A673 (cell line): ENCODE measurements around the gene BANF1.

Source experiments
- EZH2 ChIP-seq: fragments of 200-600 bp; sonication (generic); IDR thresholded peaks from 2 replicates; pipeline ENCODE4 v1.6.1; 2017; ENCODE audit warnings: borderline replicate concordance, low read depth, mild to moderate bottlenecking, mixed read lengths, antibody characterized with exemption, low read length; ENCODE audit not compliant: poor library complexity, severe bottlenecking
- TF ChIP-seq, protein P1 (sequence below): fragments of 300-800, 200-600 bp; sonication (generic); conservative IDR thresholded peaks from 2 replicates; pipeline ENCODE4 v1.5.1; 2017; ENCODE audit warnings: low read depth, mild to moderate bottlenecking, antibody characterized with exemption, low read length, moderate library complexity, mixed read lengths

DNA sequence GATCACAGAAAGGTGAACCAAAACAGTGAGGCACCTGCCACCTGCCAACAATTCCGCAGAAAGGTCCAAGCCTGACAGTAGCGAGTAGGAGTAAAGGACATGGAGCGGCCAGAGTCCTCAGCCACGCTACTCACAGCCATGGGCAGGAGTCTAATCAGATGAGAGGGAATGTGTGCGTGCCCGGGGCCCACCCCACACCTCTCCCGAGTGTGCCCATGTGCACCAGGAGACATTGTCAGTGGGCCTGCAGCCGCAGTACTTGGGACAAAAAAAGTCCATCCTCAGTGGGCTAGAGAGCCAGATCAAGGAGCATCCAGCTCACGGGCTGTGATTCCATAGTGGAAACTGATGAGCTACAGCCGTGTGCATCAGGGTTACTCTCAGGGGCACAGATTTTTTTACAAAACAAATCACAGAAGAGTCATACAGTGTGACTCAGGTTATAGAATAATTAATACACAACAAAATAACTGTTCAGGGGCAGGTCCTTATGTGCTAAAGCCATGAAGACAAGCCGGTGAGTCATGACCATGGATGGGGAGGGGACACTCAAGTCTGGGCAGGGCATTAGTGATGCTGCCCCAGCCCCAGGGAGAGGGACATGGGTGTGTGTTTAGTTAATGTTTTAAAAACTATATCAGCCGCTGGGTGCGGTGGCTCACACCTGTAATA, 28.7 kb upstream of the BANF1 start:
- TF ChIP-seq, protein P1, sequence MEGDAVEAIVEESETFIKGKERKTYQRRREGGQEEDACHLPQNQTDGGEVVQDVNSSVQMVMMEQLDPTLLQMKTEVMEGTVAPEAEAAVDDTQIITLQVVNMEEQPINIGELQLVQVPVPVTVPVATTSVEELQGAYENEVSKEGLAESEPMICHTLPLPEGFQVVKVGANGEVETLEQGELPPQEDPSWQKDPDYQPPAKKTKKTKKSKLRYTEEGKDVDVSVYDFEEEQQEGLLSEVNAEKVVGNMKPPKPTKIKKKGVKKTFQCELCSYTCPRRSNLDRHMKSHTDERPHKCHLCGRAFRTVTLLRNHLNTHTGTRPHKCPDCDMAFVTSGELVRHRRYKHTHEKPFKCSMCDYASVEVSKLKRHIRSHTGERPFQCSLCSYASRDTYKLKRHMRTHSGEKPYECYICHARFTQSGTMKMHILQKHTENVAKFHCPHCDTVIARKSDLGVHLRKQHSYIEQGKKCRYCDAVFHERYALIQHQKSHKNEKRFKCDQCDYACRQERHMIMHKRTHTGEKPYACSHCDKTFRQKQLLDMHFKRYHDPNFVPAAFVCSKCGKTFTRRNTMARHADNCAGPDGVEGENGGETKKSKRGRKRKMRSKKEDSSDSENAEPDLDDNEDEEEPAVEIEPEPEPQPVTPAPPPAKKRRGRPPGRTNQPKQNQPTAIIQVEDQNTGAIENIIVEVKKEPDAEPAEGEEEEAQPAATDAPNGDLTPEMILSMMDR = no peak
- no peak for TF ChIP-seq EZH2
